Stimulated activated CD4-positive, alpha-beta T cell treated with anti-CD3 and anti-CD28 coated beads, Interleukin-2, amount 100 ng/mL, for 24 hours (primary cell): ENCODE data around the gene FAM234B.
"Not testable (repeated sequence)": the region's sequence is repeated elsewhere in the genome, so short reads cannot be mapped to it uniquely, and the experiment has no call there.

Source experiments
- DNase-seq, 2 donors: peaks; one replicate each; pipeline ENCODE4 v3.0.0-alpha.2; 2020

FAM234B gene

DNA sequence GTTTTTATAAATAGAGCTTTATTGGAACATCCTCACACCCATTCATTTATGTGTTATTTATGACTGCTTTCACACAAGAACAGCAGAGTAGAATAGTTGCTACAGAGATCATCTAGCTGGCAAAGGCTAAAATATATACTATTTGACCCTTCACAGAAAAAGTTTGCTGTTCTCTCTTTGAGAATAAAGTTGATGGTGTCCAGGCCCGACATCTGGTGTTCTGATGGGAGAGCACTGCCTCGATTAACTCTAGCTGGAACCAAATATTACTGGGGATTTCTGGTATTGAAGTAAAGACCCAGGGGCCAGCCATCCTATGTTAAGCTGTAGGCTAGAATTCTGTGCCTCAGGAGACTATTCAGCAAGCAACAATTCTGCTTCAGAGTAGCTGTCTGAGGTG, 21.8 kb downstream of the FAM234B start:
- DNase-seq = no peak

DNA sequence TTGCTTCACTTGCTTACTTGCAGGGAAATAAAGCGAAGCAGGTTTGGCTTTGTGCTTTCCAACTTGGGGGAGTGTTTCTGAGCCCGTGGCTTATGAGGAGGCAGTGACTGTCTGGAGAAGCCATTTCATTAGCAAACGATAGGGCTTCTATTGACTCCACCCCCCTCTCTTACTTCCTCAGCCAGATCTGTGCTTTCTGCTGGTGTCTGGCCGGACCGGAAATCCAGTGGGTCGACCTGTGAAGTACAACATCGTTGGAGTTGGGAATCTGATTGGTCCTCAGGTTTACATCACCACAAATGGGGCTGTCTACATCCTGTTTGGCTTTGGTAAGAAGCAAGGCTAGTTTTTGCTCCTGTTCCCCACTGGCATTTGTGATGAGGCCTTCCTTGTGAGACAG, 22.3 kb downstream of the FAM234B start:
- no peak for DNase-seq

DNA sequence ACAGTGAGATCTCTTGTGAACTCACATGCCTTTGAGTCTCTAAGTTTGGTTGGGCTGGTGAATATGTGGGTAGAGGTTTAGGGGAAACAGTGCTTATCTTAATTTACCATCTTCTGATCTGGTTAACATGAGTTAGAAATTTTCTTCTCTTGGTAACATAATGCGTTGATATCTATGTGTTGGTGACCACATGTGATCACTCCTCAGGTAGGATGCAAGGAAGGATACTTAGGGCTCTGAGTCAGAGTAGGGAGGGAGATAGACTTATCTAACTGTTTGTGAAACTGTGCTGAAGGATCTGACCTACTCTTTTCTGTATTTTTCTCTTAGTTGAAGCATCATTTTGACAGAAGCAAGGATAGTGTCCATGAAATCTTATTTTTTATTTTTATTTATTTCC, 23.1 kb downstream of the FAM234B start:
- no peak for DNase-seq

DNA sequence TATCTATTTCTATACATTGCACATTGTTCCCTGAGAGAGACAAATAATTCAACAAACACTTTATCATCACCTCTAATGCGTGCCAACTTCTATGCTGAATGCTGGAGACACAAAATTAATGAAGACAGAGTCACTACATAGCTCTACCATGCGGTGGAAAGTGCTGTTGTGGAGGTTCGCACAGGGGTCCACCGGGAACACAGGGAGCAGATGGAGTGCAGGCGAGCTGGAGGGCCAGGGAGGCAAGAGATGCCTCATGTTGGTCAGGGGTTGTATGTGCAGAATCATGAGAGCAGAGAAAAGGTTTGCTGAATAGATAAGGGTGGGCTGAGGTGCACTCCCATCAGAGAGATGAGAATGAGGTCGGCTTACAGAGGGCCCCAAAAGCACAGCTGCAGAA, 25.2 kb downstream of the FAM234B start:
- no peak for DNase-seq

DNA sequence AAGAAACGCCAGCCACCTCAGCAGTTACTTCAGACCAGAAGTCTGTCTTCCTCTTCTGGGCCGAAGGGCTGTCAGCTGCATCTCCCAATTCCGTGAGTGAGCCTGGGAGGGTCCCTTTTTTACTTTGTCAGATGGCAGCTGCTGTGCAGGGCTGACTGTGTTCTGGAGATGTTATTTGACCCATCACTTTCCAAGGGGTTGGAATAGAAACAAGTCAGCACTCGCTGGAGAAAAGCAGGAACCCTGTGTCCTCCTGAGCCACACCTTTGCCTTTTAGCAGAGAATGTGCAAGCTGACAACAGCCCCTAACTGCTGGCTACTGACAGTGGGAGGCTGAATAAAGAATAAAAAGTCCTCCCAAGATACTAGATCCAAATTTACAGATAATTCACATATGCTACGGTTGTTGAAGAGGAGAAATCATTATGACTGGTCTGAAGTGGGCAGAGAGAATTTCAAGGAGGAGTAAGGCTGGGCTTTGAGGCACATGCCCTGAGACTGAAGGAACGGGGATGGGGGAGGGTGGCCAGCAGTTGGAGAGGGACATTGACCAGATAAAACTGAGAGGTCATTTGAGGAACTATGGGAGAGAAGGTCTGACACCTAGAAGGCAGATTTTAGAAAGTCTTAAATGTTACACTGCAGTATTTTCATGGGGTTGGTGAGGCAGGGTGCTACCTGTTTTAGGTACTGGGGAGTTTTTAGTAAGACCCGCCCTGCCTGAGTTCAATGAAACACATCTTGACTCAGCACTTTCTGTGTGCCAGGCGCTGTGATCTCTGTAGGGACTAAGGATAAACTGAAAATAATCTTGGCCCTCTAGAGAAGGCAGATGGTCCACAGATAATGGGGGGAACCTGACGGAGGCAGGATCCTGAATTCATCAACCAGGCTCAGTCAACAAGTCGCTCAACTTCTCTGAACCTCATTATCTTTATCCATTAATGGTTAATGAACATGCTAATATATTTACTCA, 27.4 kb downstream of the FAM234B start:
- no peak for DNase-seq

DNA sequence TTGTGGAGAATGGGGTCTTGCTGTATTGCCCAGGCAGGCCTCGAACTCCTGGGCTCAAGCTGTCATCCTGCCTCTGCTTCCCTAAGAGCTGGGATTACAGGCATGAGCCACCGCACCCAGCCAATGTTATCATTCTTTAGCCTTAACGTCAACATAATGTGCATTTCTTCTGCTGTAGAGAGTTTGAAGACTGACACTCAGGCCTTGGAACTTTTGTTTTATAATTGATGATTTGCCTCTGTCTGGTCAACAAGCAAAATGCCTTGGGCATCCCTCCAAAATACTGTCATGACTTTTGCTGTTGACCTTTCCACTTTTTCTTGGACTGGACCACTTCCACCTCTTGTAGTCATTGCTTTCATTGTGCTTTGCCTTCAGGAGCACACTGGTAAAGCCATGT, 29.0 kb downstream of the FAM234B start:
- DNase-seq = no peak

DNA sequence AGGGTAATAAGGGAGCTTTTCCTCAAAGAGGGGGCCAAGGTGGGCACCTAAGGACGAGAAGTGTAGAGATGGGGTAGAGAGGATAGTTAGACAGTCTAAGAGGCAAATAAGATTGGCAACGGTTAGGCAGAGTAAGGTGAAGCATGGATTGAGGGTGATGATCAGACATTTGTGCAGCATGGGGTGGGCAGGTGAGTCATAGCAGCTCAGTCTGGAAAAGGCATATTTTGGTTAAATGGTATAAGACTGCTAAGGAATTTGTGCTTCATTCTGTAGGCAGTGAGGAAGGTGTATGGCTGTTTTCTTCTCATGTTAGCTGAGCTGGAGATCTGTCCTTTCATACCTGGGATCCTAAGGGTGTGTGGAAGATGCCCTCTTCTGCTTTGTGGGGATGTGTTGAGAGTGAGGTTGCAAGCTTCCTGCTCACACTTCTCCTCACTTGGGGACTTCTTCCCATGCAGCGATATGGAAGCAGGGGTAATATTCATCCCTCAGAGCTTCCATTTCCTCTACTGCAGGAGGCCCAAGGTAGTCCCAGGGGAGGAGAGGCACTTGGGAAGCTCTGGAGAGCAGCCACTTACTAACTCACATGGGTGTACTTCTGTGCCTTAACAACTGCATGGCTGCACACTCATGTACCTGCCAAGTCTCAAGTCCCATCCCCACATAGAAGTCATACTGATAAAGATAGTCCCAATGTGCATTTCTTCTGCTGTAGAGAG, 30.4 kb downstream of the FAM234B start:
- no peak for DNase-seq

DNA sequence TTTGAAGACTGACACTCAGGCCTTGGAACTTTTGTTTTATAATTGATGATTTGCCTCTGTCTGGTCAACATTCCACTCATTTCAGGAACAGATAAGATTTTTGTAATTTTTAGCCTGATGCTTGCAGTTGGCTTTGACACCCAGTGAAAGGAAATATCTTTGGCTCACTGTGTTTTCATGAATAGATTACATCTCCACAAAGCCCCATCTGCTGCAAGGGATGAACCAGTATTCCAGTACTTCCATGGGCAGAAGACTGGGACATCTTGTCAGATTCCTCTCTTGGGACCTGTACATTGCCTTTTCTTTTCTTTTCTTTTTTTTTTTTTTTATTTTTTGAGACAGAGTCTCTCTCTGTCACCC, 30.9 kb downstream of the FAM234B start:
- DNase-seq = no peak

DNA sequence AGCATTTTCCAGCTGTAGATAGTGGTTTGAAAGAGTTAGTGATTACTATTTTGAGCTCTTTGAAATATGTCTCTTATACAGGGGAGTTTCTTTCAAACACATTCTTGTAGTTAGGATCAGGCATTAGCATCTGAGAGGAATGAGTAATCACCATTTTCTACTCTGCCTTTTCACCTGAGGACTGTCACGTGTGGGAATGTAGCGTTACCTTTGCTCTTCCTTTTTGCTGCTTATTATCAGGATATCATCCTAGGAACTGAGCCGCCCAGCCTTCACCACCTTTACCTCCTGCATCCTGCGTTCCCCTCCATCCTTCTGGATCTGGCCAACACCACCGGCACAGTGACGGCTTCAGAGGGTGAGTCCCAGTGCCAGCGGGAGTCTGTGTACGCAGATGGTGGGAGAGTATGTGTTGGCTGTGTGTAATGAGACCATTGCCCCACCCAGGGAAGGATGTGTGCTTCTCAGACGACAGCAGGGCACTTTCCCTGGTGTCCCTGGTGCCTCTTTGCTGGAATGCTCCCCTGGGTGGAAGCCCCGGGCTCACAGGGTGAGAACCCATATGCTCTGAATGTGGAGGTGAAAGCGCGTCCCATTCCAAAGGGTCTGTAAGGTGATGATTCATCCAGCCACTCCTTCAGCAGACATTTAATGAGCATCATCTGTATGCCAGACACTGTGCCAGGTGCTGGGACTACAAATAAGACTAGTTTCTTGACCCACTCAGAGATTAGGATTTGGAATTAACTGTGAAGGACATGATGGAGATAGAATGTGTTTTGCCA, 31.8 kb downstream of the FAM234B start:
- no peak for DNase-seq

DNA sequence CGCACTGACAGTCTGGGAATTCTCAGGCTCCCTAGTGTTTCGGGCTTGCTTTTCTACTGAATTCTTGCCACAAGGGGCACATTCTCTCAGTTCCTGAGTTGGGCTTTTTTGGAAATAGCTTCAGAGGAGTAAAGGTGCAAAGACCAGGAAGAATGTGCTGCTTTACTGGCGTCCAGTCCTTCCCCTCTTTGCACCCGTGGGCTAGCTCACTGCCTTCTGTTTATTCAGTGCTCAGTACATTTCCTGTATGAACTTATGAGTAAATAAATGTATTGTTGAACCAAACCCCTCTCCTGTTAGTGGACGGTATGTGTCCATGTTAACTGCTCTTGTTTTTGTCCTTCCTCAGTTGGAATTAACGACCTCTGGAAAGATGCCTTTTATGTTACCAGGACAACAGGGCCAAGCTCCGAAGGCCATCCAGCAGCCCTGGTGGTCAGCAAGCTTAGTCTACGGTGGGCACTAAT, 35.3 kb downstream of the FAM234B start:
- DNase-seq = no peak

DNA sequence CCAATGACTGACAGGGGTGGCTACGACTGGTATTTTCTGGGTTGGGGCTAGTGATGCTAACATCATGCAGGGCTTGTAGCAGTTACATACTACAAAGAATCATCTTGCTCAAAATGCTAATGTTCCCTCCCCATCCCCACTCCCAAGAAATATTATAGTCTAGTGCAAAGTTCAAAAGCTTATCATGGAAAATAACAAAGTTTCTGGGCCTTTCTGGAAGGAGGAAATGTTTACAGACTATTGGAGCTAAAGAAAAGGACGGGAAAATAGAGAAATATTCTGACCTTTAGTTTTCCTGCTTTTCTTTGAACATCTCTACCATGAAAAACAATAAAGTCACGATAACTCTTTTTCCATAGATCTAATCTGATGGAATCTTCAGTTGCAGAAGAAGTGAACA, 36.1 kb downstream of the FAM234B start:
- DNase-seq = no peak

DNA sequence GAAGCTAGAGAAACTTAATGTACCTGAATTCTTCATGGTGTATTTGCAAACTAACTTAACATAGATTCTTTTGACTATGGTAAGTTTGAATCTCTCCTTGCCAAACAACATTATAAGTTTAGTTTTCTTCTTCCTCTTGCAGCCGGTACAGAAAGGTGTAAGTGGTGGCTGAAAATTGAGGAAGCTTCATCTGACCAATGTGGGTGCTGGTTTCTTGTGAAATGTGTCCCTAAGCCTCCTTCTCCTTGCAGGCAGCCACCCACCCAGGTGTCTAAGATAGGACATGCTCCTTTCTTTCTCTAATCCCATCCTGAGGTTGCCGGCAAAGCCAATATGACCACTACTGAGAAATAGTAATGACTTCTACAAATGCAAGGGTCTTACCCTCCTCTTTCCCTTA, 38.7 kb downstream of the FAM234B start:
- no peak for DNase-seq

DNA sequence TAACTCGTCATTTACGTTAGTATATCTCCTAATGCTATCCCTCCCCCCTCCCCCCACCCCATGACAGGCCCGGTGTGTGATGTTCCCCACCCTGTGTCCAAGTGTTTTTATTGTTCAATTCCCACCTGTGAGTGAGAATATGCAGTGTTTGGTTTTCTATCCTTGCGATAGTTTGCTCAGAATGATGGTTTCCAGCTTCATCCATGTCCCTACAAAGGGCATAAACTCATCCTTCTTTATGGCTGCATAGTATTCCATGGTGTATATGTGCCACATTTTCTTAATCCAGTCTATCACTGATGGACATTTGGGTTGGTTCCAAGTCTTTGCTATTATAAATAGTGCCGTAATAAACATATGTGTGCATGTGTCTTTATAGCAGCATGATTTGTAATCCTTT, 39.5 kb downstream of the FAM234B start:
- DNase-seq = not testable (repeated sequence)

DNA sequence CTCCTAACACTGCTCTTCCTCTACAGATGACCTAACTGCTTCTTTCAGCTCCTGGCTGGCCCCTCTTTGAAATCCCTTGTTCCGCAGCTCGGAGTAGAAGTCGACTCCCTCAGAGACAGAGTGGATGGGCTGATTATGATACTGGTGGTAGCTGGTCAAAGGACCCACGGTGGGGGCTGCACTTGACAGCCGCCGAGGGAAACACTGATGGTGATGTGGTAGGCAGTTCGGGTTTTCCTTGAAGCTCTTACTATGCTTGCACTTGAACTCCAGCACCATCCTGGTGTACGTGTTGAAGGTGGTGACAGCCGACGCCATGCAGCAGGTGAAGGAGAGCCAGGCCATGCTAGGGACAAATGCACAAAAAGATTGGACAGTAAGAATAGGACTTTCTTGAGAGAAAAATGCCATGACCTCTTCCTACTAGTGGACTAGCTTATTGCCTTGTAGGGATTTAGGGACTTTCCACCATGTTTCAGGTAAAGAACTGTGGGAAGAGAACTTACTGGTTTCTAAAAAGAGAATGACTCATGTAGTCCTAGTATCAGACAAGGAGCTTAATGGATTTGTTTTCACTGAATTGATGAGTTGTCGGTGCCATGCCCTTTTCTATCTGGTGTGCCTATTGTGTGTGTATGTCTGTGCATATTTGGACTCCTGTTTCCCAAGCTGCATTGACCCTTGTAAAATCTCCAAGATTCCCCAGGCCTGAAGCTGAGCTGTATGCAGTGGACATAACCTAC, 40.9 kb downstream of the FAM234B start:
- DNase-seq = no peak

DNA sequence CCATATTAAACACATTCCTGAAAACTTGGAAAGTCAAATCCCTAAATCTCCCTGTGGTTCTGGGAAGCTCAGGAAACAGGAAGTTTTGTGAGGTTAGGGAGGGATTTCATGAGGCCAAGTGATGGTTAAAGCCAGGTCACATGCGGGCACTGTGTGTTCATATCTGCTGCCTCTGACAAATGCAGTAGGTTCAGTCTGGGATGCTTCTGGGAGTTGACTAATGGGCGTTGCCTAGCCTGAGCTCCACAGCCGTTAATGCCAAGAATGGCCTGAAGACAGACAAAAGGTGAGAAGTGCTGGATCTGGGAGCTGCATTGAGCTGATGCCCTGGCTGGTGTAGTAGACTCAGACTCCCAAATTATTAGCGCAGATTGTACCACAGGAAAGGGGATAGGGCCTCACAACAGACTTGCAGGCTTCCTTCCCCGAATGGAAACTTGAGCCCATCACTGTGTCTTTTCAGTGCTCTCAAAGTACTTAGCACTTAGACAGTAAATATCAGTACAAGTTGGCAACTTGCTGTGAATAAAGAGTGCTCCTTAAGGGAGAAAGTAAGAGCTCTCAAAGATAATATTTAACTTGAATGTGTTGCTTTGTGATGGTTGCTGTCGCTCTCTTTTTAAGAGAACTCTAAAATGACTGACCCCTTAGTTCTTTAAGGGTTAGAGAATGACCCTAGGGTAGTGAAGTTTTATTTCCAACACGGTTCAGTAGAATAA, 41.9 kb downstream of the FAM234B start:
- no peak for DNase-seq

DNA sequence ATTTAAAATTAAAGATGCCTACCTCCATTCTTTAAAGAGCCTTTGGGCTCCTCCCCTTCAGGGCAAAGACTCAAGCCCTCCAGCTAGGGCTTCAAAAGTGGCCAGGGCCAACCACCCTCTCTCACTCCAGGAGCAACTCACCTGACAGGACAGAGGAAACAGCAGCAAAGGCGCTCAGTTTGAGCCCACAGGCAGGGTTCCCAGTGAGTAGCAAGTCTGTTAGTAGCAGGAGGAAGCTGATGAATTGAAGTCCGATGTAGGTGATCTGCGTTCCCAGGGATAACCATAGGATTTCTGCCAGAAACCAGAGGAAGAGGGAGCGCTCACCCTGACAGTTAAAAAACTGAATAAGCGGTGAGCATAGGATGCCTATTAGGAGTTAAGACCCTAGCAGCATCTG, 43.6 kb downstream of the FAM234B start:
- no peak for DNase-seq

DNA sequence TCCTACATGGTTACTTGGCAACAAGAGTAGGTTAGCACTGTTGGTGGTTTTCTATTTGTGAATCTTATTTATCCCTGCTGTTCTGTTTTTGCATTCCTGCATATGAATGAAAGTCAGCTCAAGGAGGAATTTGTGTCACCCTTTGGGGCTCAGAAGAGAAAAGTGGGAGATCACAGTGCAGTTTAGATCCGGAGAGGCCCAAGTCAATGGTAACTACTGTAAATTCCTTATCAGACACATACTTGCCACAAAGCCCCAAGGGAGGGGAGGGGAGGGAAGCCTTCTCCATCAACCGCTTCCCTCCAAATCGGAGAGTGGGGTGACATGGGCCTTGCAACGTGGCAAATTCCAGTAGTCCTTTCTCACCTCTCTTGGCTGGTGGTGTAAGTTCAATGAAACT, 44.3 kb downstream of the FAM234B start:
- DNase-seq = no peak

DNA sequence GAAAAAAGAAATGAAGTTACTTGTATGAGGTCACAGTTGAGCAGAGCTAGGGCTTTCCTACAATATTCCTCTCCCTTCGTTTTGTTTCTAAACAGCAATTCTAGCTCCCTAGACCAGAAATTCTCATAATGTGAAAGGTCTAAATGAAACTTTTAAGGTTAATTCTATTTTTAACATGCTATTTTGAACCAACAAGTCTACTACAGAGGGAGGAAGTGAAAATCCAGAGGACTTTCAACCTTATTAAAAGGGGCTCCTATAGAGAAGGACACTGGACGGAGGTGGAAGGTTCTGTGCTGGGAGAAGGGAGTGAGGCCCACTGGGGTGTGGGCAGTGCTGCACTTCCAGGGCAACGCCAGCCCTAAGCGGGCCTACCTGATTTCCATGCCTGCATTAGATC, 45.9 kb downstream of the FAM234B start:
- no peak for DNase-seq

DNA sequence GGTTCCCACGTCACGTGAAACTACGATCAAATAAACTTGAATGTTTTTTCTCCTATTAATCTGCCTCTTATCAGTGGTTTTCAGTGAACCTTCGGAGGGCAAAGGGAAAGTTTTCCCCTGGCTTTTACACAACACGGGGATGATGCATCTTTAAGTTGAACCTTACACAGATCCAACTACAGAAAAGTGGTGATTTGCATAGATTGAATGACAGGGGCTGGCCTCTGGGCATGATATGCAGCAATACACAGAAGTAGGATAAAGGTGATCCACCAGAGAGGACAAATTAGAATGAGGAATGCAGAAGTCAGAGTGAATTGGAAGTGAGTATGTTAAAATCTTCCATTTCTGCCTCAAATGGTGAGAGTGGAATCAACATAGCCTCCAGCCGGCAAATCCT, 47.7 kb downstream of the FAM234B start:
- no peak for DNase-seq

DNA sequence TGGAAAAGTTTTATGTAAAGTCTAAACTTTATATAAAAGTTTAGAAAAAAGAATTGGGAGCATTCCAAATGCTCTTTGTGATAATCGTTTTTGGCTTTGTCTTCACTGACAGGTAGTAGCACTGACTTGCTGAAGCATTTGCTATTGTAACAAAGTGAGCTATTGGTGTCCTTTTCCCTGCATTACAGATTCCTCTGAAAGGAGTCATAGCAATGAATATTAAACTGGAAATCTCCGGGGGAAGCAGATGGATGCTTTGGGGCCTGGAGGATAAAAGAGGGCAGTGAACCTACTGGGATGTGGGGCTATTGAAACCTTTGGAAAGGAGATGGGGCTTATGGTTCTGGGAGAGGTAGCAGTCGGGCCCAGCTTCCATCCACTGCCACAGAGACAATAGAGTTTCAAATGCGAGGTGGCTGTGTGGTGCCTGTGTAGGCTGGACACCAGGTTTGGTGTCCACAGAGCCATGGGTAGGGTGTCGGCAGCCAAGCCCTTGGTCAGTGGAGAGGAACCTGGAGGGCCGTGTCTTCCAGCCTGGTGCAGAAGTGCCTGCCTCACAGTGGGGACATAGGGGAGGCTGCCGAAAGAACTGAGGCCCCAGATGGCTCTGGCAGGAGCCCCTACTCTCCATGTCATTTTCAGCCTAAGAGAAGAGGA, 49.1 kb downstream of the FAM234B start:
- no peak for DNase-seq

DNA sequence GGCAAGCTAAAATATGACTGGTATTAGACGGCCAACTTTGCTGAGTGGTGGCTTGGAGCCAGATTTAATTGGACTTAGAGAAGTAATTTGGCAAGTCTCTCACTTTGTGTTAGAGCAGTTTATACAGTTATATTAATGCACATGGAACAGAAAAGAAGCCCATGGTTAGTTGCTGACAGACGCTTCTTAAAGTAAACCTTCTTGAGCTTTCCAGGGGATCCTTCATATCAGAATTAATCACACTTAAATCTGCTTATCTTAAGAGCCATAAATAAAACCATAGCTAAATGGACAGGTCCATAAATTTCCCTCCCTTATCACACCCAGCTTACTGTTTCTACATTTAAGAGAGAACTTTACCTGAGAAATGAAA, 49.7 kb downstream of the FAM234B start:
- DNase-seq = no peak

DNA sequence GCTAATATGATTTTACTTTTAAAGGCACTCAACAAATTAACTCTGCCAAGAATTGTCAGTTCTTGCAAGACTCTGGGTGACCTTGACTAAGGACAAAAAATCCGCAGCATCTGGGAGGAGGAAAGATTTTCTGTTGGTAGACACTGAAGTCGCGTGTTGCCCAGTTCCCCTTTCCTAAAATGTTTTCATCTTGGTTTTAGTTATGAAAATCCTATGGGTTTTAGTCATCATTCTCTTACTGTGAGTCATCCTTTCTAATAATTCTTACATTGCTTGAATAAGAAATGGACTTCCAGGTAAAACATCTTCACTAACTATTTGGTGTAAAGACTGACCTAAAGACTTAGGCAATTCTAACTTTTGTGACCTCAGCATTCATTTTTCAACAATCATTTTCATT, 50.2 kb downstream of the FAM234B start:
- no peak for DNase-seq
